Cardiac muscle cell (in vitro differentiated cells and primary cell): ENCODE measurements around the gene DNAH7. TPM values are rescaled to one million over a fixed set of nuclear protein-coding genes. Genes with fewer than 3 reads are reported as not detected.

ENCODE experiments used
- DNase-seq, 2 donors: peaks; one replicate each; pipeline versions ENCODE4 v3.0.0 to v3.0.0-alpha.2; 2010 to 2017; ENCODE audit warnings: low read depth in 1 of 2, low spot score in 1 of 2
- H3K27ac ChIP-seq: fragments of 200-600 bp; sonication (generic); 2 replicates; pipeline ENCODE4 v1.5.1; 2016
- H3K27me3 ChIP-seq: fragments of 200-600 bp; sonication (generic); 2 replicates; pipeline ENCODE4 v1.6.0; 2016; ENCODE audit warnings: control low read depth
- H3K36me3 ChIP-seq: fragments of 200-600 bp; sonication (generic); 2 replicates; pipeline ENCODE4 v1.5.1; 2016; ENCODE audit warnings: control low read depth
- H3K4me1 ChIP-seq: fragments of 200-600 bp; sonication (generic); 2 replicates; pipeline ENCODE4 v1.8.1; 2017; ENCODE audit warnings: low read depth, mild to moderate bottlenecking, mixed run types
- H3K4me3 ChIP-seq: fragments of 200-600 bp; sonication (generic); 2 replicates; pipeline ENCODE4 v1.5.1; 2016; ENCODE audit warnings: mild to moderate bottlenecking
- H3K9me3 ChIP-seq: fragments of 200-600 bp; sonication (generic); 2 replicates; pipeline ENCODE4 v1.5.1; 2017; ENCODE audit warnings: low read depth, mild to moderate bottlenecking, control low read depth
- polyA plus RNA-seq: library from polyadenylated mRNA; unstranded; fragments of >200 nt; fragmentation: Nextera tagmentation; extraction: Ambion mirVana; gene quantifications from 2 replicates; pipeline ENCODE4 v1.2.1, GENCODE V29; 2016
- total RNA-seq: library from RNA; depleted of rRNA; stranded (reverse); fragments of >200 nt; gene quantifications from 2 replicates; pipeline ENCODE4 v1.2.3, GENCODE V29; 2016
- TF ChIP-seq, protein P1 (sequence below): IDR thresholded peaks from 2 replicates; pipeline ENCODE4 v1.5.1; 2012; ENCODE audit warnings: low read depth, mild to moderate bottlenecking, low read length

Gene DNAH7
- total RNA-seq (0.42 and 1.8 TPM in 2 replicates), polyA plus RNA-seq (0.55 and 0.75 TPM in 2 replicates)

DNA sequence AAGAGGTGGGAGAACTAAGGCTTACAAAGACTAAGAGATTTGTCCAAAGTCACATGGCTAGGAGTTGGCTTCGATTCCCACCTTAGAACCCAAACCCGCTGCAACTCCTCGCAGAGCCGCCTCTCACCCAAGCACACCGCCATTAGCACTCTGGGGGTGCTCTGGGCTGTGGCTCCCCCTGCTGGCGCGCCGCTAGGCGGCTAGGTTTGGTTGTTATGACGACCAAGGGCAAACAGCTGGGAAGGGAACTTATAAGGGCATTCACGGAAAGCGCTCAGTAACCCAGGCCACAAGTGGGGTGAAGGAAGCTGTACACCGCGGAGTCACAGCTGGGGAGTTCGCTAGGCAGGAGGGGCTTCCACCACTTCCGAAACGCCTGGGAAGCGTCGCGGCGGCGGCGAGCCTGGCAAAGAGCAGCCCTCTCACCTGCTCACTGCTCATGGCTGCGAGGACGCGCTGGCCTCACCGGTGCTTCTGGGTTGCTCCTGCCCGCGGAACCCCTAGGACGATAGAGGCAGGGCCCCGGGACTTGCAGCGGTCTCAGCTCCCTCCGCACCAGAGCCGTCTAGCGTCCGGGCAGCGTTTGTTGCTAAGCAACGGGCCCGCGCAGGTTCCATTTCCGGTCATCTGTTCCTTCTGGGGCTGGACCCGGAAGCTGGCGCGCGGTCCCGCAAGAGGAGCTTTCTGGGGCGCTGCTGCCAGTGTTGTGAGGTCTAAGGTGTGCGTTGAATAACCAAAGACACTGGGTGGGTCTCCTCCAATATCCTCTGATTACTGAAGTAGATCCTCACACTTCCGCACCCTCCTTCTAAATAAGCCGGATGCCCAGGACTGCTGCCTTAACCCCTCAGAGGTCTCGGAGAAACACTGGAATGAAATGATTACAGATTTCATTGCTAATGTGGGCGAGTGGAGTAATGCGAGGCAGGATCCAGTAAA, at the start of gene DNAH7:
Gene DNAH7, minus strand, starts transcription at position 567 of the 939 bp plus-strand sequence. Its CDS starts 126 bp downstream, at position 441.
- Histone ChIP-seq H3K9me3 (no peaks in the 10 kb centered on the region), H3K27me3 (peaks cover 21% of the 10 kb centered on the region), H3K4me1 (peaks cover 5% of the 10 kb centered on the region), H3K36me3 (no peaks in the 10 kb centered on the region), H3K4me3 (peak within 1 kb of the TSS; percentile 91), H3K27ac (peak within 1 kb of the TSS; percentile 56)
- peak; percentile 87 to 89 for DNase-seq
- TF ChIP-seq, protein P1, sequence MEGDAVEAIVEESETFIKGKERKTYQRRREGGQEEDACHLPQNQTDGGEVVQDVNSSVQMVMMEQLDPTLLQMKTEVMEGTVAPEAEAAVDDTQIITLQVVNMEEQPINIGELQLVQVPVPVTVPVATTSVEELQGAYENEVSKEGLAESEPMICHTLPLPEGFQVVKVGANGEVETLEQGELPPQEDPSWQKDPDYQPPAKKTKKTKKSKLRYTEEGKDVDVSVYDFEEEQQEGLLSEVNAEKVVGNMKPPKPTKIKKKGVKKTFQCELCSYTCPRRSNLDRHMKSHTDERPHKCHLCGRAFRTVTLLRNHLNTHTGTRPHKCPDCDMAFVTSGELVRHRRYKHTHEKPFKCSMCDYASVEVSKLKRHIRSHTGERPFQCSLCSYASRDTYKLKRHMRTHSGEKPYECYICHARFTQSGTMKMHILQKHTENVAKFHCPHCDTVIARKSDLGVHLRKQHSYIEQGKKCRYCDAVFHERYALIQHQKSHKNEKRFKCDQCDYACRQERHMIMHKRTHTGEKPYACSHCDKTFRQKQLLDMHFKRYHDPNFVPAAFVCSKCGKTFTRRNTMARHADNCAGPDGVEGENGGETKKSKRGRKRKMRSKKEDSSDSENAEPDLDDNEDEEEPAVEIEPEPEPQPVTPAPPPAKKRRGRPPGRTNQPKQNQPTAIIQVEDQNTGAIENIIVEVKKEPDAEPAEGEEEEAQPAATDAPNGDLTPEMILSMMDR: peak; percentile 11

GRCh38 chr2:196117214-196117705, 48.6 kb upstream of the DNAH7 start:
- Histone ChIP-seq H3K4me1 (peaks cover 11% of the 10 kb centered on the region), H3K9me3 (no peaks in the 10 kb centered on the region), H3K27me3 (no peaks in the 10 kb centered on the region), H3K4me3 (no peak overlapping the region), H3K36me3 (no peaks in the 10 kb centered on the region), H3K27ac (no peak overlapping the region)
- TF ChIP-seq, protein P1: no peak
- no peak for DNase-seq

- Histone ChIP-seq H3K4me1 (peaks cover 12% of the 10 kb centered on the region), H3K4me3 (no peak overlapping the region), H3K27me3 (no peaks in the 10 kb centered on the region), H3K27ac (peak overlapping the region; percentile 24), H3K9me3 (no peaks in the 10 kb centered on the region), H3K36me3 (no peaks in the 10 kb centered on the region)
- DNase-seq: peak in 1 of 2 donors; percentile 74
- TF ChIP-seq, protein P1: no peak
These were observed 44.7 kb upstream of the DNAH7 start for GRCh38 chr2:196113061-196113974.

DNA sequence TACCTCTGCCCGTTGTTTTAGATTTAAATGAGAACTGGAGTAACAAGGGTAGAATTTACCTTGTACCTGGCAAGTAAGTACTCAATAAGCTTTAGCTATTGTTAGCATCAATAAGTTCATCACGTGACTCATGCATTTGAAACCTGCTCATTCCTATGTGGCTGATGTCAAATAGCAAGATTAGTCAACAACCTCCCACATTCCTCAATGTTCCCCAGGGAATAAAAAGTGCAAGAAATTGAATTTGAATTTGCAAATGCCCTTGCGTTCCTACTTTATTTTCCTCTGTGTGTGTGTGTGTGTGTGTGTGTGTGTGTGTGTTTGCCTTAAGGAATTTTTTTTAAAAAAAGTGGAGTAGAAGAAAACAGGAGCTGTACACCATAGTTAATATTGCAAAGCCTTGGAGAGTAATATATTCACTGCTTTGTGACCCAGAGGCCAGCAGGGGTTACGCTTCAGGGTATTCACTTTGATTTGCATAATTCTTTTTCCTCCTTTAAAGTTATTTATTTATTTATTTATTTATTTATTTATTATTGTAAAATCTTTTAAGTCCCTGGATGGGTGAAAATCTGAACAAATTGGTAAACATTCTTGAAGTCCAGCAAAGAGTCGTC, 43.9 kb upstream of the DNAH7 start:
- peak in 1 of 2 donors; percentile 85 for DNase-seq
- H3K4me1 ChIP-seq: peaks cover 12% of the 10 kb centered on the region
- H3K36me3 ChIP-seq: no peaks in the 10 kb centered on the region
- no peak overlapping the region for H3K27ac ChIP-seq
- TF ChIP-seq, protein P1: no peak
- H3K4me3 ChIP-seq: no peak overlapping the region
- H3K27me3 ChIP-seq: no peaks in the 10 kb centered on the region
- no peaks in the 10 kb centered on the region for H3K9me3 ChIP-seq

GRCh38 chr2:196108604-196109003, 40.0 kb upstream of the DNAH7 start:
- H3K36me3 ChIP-seq: no peaks in the 10 kb centered on the region
- DNase-seq: no peak
- TF ChIP-seq, protein P1: no peak
- H3K27ac ChIP-seq: no peak overlapping the region
- no peak overlapping the region for H3K4me3 ChIP-seq
- H3K4me1 ChIP-seq: peaks cover 12% of the 10 kb centered on the region
- no peaks in the 10 kb centered on the region for H3K27me3 ChIP-seq
- no peaks in the 10 kb centered on the region for H3K9me3 ChIP-seq
